H1 (cell line): ENCODE results near the gene PAX5. TPM values are rescaled to one million over a fixed set of nuclear protein-coding genes. Genes with fewer than 3 reads are reported as not detected.

Experiments
- ATF2 ChIP-seq: IDR thresholded peaks from 2 replicates; pipeline ENCODE4 v1.6.1; 2012; ENCODE audit warnings: low read length, inconsistent platforms
- polyA plus RNA-seq, 7 experiments: library from polyadenylated mRNA; depleted of rRNA in 3 of 7; stranded (reverse) in 5 of 7; unstranded in 2 of 7; fragments of >200 nt in 5 of 7; fragments of 200-250 nt in 2 of 7; gene quantifications; 1 replicate in 5 of 7; 2 replicates in 1 of 7; 4 replicates in 1 of 7; pipeline versions ENCODE4 v1.2.1 to v1.2.3, GENCODE V29; 2011 to 2013; ENCODE audit warnings: missing spikeins in 2 of 7, mixed read lengths in 2 of 7
- total RNA-seq: library from RNA; stranded (reverse); fragmentation: NEBNext Ultra II Directional; extraction: Animal tissue kit (Norgen Biotek cat#: 25700); gene quantifications from 2 replicates; pipeline ENCODE4 v1.2.1, GENCODE V29; 2021

Gene PAX5
- total and polyA plus RNA-seq, 2 of the 8 experiments (the other 6 are each of a cell fraction or from before 2014, with no cell fraction given): 0.29 to 0.43 TPM

- TF ChIP-seq ATF2: no peak
- TF ChIP-seq, all 59 proteins: peak for 2
These were observed 6.5 kb upstream of the PAX5 start (continued) for GRCh38 chr9:37040508-37041127.
